Activated CD4-positive, CD25-positive, alpha-beta regulatory T cell treated with anti-CD3 and anti-CD28 coated beads, Interleukin-2, amount 50 U/mL, for 24 hours (primary cell): ENCODE results near the gene B4GALNT4.
"Not testable (repeated sequence)": the region's sequence is repeated elsewhere in the genome, so short reads cannot be mapped to it uniquely, and the experiment has no call there.

Experiments
- ATAC-seq, 2 donors: fragments of 150-1000 bp; cut with Tn5 transposase; one replicate each; pipeline ENCODE4 v1.10.0; 2021; ENCODE audit warnings: mild to moderate bottlenecking in 1 of 2, moderate library complexity in 1 of 2

Gene B4GALNT4

DNA sequence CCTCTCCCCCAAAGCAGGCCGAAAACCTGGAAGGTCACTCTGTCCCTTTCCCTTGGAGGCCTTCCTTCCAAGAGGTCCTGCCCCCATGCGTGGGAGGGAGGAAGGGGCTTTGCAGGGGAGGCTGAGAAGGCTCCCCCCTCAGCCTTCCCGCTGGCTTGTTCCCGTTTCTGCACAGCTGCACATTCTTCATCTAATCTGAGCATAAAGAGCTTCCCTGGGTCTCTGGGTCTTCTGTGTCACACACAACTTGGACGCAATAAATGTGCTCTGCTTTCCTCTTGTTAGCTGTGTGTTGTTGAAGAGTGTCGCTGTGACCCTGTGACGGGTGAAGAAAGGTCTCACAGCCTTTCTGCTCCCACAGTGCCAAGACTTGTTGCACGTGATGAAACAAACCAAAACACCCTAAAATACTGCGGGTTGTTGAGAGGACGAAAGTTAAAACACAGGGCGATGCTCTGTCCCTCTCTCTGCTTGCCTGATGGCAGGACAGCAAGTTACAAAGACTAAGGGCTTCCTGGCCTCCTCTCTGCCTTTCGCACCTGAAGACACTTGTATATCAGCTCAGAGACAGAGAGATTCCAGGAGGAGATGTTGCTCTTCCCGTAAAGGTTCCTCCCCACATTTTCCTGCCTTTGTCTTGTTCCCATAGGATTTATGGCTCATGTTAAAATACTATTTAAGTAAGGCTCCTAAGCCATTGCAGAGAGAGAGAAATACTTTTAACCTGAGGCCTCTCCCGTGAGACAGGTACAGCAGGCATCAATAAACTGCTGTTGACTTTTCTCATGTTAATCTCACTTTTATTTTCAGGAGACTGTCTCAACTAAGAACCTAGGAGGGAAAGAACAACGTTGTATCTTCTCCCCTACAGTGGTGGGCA lies 33.3 kb upstream of the B4GALNT4 start:
- no peak for ATAC-seq

DNA sequence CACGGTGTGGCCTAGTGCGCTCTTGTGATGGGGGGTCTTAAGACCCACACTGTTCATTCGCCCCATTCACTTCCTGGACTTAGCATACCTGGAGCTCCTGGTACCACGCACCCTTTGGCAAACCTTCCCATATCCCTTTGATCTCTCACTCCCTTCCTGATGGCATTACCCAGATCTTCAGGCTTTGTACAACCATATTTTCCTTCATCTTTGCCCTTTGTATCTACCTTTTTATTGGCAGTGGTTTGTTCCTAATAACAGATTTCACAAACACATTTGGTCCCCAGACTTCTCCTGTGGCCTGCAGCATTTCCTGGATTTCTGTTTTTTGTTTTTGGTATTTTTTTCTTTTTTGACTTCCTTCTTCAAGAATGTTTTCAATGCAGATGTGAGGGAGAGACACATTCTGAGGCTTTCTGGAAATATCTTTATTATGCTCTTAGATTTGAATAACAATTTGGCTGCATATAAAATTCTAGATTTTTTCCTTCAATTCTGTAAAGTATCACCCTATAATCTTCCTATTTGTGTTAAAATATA lies 32.6 kb upstream of the B4GALNT4 start:
- no peak for ATAC-seq

DNA sequence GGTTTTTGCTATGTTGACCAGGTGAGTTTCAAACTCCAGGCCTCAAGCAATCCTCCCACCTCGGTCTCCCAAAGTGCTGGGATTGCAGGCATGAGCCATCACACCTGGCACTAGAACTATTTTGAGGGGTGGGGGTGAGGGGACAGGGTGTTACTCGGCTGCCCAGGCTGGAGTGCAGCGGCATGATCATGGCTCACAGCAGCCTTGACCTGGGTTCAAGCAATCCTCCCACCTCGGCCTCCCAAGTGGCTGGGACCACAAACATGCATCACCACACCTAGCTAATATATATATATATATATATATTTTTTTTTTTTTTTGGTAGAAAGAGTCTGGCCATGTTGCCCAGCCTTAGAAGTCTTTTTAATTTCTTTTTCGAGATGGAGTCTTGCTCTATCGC lies 31.6 kb upstream of the B4GALNT4 start:
- no peak for ATAC-seq

DNA sequence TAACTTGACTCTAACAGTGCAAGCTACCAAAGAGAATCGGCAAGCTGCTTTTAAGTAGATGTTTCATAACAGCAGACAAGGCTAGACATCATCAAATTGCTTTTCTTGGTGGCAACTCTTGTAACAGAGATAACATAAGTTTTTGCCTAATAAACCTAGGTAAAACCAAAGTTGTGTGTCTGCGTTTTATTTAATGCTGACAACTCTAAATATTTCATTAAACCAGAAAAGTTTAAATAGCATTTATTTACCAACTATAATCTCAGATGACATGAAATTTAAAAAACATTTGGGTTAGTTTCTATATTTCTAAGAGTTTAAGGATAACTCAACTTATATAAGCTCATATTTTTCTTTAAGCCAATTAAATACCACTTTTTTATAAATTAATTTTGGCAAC lies 29.3 kb upstream of the B4GALNT4 start:
- ATAC-seq = no peak

DNA sequence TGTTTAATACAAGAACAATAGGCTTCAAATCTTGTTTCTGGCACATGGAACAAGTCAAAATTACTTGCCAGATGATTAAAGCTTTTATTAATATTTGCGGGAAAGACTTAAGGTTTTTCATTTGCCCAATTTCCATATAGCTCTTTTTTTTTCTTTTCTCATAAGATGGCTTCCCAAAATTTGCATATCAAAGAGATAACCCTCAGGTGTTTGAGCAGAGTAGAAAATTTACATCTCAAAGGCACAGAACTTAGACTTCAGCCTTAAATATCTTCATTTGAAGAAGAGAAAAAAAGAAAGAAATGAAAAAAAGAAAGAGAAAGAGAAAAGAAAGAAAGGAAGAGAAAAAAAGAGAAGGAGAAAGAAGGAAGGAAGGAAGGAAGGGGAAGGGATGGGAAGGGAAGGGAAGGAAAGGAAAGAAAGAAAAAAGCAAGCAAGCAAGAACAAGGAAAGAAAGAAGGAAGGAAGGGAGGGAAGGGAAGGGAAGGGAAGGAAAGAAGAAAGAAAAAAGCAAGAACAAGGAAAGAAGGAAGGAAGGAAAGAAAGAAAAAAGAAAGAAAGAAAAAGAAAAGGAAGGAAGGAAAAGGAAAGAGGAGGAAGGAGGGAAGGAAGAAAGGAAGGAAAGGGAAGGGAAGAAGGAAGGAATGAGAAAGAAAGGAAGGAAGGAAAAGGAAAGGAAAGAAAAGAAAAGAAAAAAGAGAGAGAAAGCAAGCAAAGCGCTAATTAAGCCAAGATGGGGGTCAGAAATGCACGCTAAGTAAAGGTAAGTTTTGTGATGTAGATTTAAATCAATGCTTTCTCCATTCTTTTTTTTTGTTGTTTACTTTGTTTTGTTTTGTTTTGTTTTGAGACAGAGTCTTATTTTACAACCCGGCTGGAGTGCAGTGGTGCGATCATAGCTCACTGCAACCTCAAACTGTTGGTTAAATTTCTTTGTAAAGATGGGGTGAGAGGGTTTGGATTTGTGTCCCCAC lies 28.5 kb upstream of the B4GALNT4 start:
- ATAC-seq = no peak

DNA sequence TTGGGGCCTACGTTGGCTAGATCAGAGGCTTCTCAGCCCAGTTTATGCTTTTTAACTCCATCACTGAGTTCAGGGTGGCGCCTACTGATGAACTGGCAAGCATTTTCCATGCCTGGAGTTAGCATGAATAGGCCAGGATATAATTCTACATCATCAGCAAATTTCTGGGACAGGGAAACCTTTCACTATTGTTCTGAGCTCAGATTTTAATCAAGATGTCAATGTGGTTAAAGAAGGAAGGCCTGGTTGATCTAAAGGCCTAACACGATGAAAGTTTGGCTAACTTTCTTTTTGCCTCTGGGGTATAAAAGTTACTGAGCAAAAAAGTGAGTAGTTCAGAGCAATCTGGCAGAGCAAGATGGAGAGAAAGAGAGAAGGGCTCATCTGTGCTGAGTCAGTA lies 27.0 kb upstream of the B4GALNT4 start:
- no peak for ATAC-seq

DNA sequence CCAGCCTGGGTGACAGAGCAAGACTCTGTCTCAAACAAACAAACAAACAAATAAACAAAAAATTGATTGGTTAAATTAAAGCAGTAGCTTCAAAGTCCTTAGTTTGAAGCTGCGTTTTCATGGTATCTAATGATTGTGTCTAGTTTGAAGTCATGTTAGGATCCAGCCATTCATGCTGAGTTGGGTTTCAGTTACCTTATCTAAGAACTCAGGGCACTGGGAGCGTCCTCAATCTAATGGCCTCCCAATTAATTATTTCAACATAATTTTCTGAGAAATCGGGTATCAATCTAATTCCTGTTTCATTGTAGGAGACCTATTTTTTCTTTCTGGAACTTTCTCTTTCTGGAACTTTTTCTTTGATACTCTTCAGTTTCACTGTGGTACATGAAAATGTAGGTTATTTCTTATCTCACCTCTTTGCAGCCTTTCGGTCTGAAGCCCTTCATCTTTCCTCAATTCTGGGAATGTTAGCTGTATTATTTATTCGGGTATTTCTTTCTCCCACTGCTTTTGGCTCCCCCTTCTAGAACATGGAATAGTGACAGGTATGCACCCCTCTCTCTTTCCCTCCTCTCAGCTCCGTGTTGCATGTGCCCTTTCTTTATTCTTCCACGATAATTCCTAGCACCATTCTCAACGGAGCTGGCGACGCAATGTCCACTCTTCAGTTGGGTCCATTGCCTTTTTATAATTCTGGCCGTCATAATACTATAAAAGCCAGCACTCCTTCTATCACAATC lies 24.3 kb upstream of the B4GALNT4 start:
- no peak for ATAC-seq

DNA sequence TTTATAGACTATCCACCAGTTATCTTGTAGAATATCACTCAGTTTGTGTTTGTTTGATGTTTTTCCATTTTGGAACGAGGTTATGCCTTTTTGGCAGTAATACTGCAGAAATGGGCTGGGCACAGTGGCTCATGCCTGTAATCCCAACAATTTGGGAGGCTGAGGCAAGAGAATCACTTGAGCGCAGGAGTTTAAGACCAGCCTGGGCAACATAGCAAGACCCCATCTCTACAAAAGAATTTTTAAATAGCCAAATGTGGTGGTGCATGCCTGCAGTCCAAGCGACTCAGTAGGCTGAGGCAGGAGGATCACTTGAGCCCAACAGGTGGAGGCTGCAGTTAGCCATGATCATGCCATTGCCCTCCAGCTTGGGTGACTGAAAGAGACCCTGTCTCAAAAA lies 22.8 kb upstream of the B4GALNT4 start:
- ATAC-seq = no peak

DNA sequence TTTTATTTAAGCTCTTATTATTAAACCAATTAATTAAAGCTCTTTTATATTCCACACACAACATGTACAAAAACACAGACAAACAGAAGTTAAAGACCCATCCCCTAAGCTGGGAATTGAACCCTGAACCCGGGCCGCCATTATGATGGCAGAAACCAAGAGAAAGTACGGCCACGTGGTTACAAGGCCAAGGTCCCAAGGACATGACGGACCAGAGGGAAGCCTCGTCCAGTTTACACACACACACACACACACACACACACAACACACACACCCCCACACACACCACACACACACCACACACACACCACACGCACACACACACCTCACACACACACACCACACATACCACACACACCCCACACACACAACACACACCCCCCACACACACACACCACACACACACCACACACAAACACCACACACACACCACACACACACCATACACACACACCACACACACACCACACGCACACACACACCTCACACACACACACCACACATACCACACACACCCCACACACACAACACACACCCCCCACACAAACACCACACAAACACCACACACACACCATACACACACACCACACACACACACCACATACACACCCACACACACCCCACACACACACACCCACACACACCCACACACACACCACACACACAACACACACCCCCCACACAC lies 19.9 kb upstream of the B4GALNT4 start:
- ATAC-seq = not testable (repeated sequence)

DNA sequence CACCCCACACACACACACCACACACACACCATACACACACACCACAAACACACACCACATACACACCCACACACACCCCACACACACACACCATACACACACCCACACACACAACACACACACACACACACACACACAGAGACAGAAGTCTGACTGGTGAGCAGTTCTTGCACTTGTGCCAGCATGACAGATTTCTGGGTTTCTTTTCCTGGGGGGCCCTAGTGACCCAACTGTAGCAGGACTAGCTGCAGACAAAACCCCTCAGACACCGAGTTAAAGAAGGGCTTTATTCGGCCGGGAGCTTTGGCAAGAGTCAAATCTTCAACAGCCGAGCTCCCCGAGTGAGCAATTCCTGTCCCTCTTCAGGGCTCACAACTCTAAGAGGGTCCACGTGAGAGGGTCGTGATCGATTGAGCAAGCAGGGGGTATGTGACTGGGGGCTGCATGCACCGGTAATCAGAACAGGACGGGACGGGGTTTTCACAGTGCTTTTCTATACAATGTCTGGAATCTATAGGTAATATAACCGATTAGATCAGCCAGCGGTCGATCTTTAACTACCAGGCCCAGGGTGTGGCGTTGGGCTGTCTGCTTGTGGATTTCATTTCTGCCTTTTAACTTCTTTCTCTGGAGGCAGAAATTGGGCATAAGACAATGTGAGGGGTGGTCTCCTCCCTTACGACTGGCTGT lies 19.1 kb upstream of the B4GALNT4 start:
- not testable (repeated sequence) for ATAC-seq

DNA sequence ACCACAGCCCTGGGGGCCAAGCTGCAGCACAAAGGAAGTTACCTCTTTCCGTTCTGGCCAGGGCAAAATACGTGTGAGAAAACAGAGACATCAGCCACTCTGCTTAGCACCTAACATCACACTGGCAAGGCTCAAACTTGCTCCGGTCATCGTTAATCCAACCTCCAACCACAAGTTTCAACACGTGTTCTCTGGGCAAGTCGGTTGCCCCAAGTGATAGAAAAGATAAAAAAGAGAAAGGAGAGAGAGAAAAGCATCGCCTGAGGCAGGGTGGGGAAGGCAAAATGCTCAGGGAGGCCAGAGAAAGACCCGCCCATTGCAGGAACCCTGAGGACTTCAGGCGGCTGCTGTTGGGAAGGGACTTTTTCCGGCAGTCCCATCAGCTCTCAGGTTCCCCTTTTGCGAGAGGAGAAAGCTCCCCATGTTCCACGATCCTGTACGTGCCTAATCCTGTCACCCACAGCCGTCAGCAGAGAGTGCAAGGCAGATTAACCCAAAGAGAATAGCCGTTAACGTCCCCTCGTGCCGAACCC lies 18.5 kb upstream of the B4GALNT4 start:
- no peak for ATAC-seq

DNA sequence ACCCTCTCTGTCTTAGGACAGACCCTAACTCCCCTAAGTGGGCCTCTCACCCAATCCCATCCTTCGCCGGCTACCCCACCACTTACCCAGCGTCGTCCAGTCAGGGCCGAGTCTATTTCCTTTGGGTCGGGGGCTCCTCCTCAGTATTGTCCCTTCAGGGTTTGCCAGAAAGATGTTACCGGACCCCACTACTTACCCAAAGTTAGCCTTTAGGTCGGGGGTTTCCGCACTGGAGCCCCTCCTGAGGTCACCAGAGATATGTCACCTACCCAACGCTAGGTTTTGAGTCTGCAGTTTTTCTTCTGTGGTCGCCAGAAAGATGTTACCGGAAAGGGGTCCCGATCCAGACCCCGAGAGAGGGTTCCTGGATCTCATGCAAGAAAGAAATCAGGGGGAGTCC lies 17.9 kb upstream of the B4GALNT4 start:
- no peak for ATAC-seq

DNA sequence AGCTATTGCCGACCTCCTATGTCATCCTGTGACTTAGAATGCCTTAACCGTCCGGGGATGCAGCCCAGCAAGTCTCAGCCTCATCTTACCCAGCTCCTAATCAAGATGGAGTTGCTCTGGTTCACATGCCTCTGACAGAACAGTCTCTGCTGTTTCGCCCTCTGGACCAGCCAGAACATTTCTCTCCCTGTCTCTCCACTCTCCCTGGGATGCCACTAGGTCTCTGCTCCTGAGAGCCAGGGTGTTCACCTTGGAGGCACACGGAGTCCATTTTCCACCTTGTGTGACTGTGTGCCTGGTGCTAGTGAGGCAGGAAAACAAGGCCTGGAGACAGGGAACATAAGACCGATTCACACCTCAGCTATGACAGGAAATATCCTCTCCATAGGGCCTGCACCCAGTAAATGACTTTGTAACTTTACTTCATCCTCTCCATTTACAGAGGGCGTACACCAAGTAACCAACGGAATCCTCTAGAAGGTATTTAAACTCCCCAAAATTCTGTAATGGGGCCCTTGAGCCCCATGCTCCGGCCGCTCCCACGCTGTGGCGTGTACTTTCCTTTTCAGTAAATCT lies 16.8 kb upstream of the B4GALNT4 start:
- no peak for ATAC-seq

DNA sequence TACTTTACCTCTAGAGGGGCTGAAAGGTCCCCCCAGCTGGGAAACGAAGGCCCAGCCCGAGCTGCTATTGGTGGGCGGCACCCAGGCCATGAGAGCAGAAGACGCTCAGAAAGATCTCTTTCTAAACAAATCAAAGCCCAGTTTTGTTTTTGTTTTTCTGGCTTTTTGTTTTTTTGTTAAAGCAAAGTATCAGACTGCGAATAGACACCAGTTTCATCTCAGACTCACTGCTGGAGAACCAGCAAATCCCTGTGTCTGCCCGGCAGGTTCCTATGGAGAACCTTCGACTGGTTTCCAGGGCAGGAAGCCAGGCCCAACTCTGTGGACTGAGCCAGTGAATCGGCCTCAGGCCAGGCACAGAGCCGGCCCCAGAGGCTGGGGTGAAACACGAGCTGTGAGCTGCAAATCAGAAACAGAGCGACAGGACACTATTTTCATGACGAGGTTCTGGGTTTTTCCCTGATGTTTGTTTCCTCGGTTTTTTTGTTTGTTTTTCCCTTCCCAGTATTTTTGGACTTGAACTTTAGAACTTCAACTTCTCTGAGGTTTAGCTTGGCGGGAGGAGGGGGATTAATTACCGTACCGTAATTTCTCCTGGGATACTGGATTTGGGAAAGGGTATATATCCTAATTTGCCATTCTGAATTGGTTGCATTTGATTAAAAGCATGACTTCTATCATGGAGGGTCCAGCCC lies 16.0 kb upstream of the B4GALNT4 start:
- ATAC-seq = no peak

DNA sequence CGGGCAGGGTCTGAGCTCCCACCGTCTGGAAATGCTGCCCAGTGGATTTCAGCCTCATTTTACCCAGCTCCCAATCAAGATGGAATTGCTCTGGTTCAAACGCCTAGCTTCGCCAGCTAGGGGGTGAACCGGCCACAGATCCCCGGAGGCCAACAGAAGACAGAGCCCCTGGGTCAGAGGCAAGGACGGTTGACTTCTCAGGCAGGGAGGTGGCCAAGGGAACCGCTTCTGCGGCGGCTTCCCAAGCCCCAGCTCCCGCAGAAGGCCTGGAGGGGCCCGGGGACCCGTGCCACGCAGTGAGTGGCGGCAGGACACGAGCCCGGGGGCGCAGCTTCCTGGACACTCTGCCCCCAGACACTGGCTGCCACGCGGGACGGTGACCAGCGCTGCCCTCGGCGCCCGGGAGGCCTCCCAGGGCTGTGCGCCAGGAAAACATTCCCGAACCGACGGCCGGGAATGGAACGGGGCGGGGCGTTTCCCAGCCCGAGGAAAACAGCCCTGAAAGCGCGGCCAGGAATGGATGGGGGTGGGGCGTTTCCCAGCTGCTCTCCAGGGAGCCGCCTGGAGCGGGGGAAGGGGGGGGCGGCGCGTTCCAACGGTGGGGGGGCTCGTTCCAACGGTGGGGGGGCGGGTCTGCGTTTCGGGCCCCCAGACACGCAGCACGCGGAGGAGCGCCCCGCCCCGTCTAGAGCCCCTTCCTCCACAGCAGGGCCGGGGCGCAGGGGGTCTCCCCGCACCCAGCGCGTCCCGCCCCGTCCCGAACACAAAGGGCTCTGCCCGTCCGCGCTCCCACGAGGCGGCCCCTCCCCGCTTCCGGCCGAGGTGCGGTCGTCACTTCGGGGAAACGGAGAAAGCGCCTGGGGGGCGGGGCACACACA lies 13.5 kb upstream of the B4GALNT4 start:
- ATAC-seq = peak; percentile 59 to 69

DNA sequence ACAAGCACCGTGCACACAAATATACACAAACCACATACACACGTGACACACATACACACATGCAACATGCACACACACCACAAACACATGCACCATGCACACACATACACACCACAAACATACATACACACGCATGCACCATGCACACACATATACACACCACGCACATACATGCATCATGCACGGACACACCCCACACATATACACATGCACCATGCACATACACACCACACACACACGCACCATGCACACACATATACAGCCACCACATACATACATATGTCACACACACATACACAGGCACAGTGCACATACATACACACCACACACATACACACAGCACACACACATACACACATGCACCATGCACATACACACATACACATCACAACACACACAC lies 12.7 kb upstream of the B4GALNT4 start:
- no peak for ATAC-seq

DNA sequence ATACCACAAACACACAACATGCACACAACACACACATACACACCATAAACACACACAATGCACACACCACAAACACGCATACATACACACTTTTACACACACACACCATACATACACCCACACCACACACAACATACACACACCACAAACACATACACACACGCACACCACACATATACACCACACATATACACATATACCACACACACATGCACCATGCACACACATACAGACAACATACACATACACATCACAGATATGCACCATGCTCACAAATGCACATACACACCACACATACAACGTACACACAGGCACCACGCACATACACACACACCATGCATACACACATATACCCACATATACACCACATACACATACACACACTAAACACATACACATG lies 11.7 kb upstream of the B4GALNT4 start:
- ATAC-seq = no peak

DNA sequence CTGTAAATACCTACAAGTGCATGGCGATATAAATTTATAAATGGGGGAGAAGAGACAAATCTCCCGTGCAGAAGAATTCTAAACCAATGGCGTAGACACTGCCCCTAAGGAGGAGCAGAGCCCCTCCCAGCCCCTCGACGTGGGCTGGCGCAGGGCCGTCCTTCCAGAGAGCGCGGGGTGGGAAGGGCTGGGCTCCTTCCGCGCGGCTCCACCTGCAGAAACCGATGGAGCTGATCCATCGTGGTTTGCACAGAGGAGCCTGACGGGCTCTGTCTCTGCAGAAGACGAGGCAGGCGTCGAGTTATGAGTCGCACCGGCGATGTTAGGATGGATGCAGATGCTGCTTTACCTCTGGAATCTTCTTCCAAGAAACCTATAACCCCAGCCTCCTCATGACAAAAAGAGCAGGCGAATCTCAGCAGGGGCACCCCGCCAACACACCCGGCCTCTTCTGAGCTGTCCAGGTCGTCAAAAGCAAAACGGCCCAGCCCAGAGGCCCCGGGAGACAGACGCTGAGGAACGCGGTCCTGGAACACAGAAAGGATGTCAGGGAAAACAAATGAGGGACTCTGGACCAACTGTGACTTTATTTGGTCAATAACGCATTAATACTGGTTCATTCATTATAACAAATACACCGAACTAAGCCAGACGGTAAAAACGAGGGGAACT lies 11.0 kb upstream of the B4GALNT4 start:
- no peak for ATAC-seq
